Keratinocyte (primary cell): ENCODE data around the gene CERS4. TPM values are rescaled to one million over a fixed set of nuclear protein-coding genes. Genes with fewer than 3 reads are reported as not detected.

Experiments used
- DNase-seq: peaks from one replicate; pipeline ENCODE4 v3.0.0-alpha.2; 2011; ENCODE audit warnings: low read depth, missing footprints, low spot score
- FAIRE-seq: peaks from 2 replicates; lab custom pipeline; 2011; peaks lifted over from hg19 to GRCh38; lab: Jason Lieb, UNC
- H2AFZ ChIP-seq: 2 replicates; pipeline ENCODE4 v1.6.0; 2012; ENCODE audit warnings: low read length, control low read depth, inconsistent platforms; ENCODE audit not compliant: control insufficient read depth
- H3K27ac ChIP-seq: 2 replicates; pipeline ENCODE4 v1.5.1; 2011; ENCODE audit warnings: low read length; ENCODE audit not compliant: control insufficient read depth, insufficient read depth
- H3K27me3 ChIP-seq: 3 replicates; pipeline ENCODE4 v1.6.0; 2011; ENCODE audit warnings: low read length; ENCODE audit not compliant: control insufficient read depth, insufficient read depth; ENCODE audit errors: extremely low read depth
- H3K36me3 ChIP-seq, 2 experiments: 2 replicates in 1 of 2; 3 replicates in 1 of 2; pipeline ENCODE4 v1.5.1; 2011; ENCODE audit warnings: low read length in 2 of 2, mild to moderate bottlenecking in 1 of 2; ENCODE audit not compliant: control insufficient read depth in 2 of 2, insufficient read depth in 2 of 2; ENCODE audit errors: extremely low read depth in 1 of 2
- H3K4me1 ChIP-seq: 3 replicates; pipeline ENCODE4 v1.5.1; 2011; ENCODE audit warnings: low read length; ENCODE audit not compliant: control insufficient read depth, insufficient read depth; ENCODE audit errors: extremely low read depth
- H3K4me2 ChIP-seq: 3 replicates; pipeline ENCODE4 v1.6.0; 2011; ENCODE audit warnings: low read depth, low read length; ENCODE audit not compliant: control insufficient read depth, insufficient read depth; ENCODE audit errors: extremely low read depth
- H3K4me3 ChIP-seq, 3 experiments: fragments of 200-600 bp in 1 of 3; sonication (generic) in 1 of 3; 2 replicates in 2 of 3; 3 replicates in 1 of 3; pipeline ENCODE4 v1.5.1; 2011 to 2016; ENCODE audit warnings: low read length in 3 of 3, mild to moderate bottlenecking in 3 of 3, control low read depth in 2 of 3, inconsistent platforms in 1 of 3, low read depth in 1 of 3, mixed read lengths in 1 of 3, mixed run types in 1 of 3, moderate library complexity in 1 of 3; ENCODE audit not compliant: control insufficient read depth in 2 of 3, insufficient read depth in 2 of 3; ENCODE audit errors: extremely low read depth in 1 of 3
- H3K79me2 ChIP-seq: 2 replicates; pipeline ENCODE4 v1.6.0; 2012; ENCODE audit warnings: low read length; ENCODE audit not compliant: control insufficient read depth, insufficient read depth
- H3K9ac ChIP-seq: 3 replicates; pipeline ENCODE4 v1.6.0; 2011; ENCODE audit warnings: low read length; ENCODE audit not compliant: control insufficient read depth, insufficient read depth; ENCODE audit errors: extremely low read depth
- H3K9me1 ChIP-seq: 3 replicates; pipeline ENCODE4 v1.6.0; 2011; ENCODE audit warnings: low read length; ENCODE audit not compliant: control insufficient read depth, insufficient read depth; ENCODE audit errors: extremely low read depth
- H3K9me3 ChIP-seq: 2 replicates; pipeline ENCODE4 v1.5.1; 2012; ENCODE audit warnings: low read depth, low read length; ENCODE audit not compliant: control insufficient read depth
- H4K20me1 ChIP-seq: 3 replicates; pipeline ENCODE4 v1.6.0; 2011; ENCODE audit warnings: low read length; ENCODE audit not compliant: control insufficient read depth, insufficient read depth; ENCODE audit errors: extremely low read depth
- CTCF ChIP-seq, 3 experiments: IDR thresholded peaks in 1 of 3; conservative IDR thresholded peaks in 1 of 3; optimal IDR thresholded peaks in 1 of 3; 2 replicates in 2 of 3; 3 replicates in 1 of 3; pipeline versions ENCODE3 to v1.5.1; 2011; ENCODE audit warnings: low read length in 3 of 3, mild to moderate bottlenecking in 3 of 3, moderate library complexity in 2 of 3, control low read depth in 1 of 3, inconsistent platforms in 1 of 3; ENCODE audit not compliant: insufficient read depth in 2 of 3; ENCODE audit errors: extremely low read depth in 1 of 3
- EZH2 ChIP-seq: IDR thresholded peaks from one replicate; pipeline ENCODE4 v1.6.1; 2012; ENCODE audit warnings: inconsistent platforms, mild to moderate bottlenecking, low read length, moderate library complexity
- dilution Hi-C: fragments of 300-500 bp; cut with MboI; formaldehyde crosslinking; loops from one replicate; pipeline ENCODE4 v1.7.0; 2020; ENCODE audit warnings: low sequenced_read_pairs; ENCODE audit not compliant: extremely low pct_ligation_motif_present
- polyA plus RNA-seq, 5 experiments: library from polyadenylated mRNA; depleted of rRNA in 3 of 5; stranded (reverse) in 3 of 5; stranded (forward) in 1 of 5; unstranded in 1 of 5; fragments of >200 nt; gene quantifications; 1 replicate in 1 of 5; 2 replicates in 3 of 5; 3 replicates in 1 of 5; pipeline versions ENCODE4 v1.2.1 to v1.2.3, GENCODE V29; 2011 to 2012; ENCODE audit warnings: missing spikeins in 2 of 5, low read depth in 1 of 5, low replicate concordance in 1 of 5

CERS4 gene
- polyA plus RNA-seq, 1 donor (not counting 4 experiments of a cell fraction or from before 2014, with no cell fraction given), result 19.8 TPM

- Histone ChIP-seq H3K9me3 (no peaks in the 10 kb centered on the region), H3K36me3 (peaks cover 4 to 9% of the 10 kb centered on the region in 2 experiments), H4K20me1 (no peaks in the 10 kb centered on the region), H3K27me3 (no peaks in the 10 kb centered on the region), H3K79me2 (no peaks in the 10 kb centered on the region), H3K4me1 (peaks cover 15% of the 10 kb centered on the region), H2AFZ (no peak overlapping the region), H3K4me3 (no peak overlapping the region), H3K9ac (no peak overlapping the region), H3K4me2 (no peak overlapping the region), H3K27ac (no peak overlapping the region), H3K9me1 (no peaks in the 10 kb centered on the region)
- FAIRE-seq, result no peak
- no peak for DNase-seq
- TF ChIP-seq CTCF (optimal IDR thresholded peaks at IDR 0.05 in 1 of 3, IDR thresholded peaks at IDR 0.05 in 1 of 3, conservative IDR thresholded peaks at IDR 0.05 in 1 of 3; ENCODE audit: extremely low read depth in 1 of 3, insufficient read depth in 2 of 3, low read length in 3 of 3), result no peak
- no peak for TF ChIP-seq EZH2
- dilution Hi-C loops, result no loop called here
Measured at GRCh38 chr19:8304841-8305621, 95.9 kb downstream of the CERS4 start.

GRCh38 chr19:8305798-8306197 lies 96.6 kb downstream of the CERS4 start:
- Histone ChIP-seq H4K20me1 (no peaks in the 10 kb centered on the region), H3K4me2 (no peak overlapping the region), H3K9me1 (no peaks in the 10 kb centered on the region), H3K4me1 (peaks cover 15% of the 10 kb centered on the region), H3K79me2 (no peaks in the 10 kb centered on the region), H3K4me3 (no peak overlapping the region), H3K9ac (no peak overlapping the region), H3K27me3 (no peaks in the 10 kb centered on the region), H3K27ac (no peak overlapping the region), H3K36me3 (peaks cover 6 to 13% of the 10 kb centered on the region in 2 experiments), H2AFZ (no peak overlapping the region), H3K9me3 (no peaks in the 10 kb centered on the region)
- DNase-seq (no peak), FAIRE-seq (no peak)
- TF ChIP-seq CTCF (optimal IDR thresholded peaks at IDR 0.05 in 1 of 3, IDR thresholded peaks at IDR 0.05 in 1 of 3, conservative IDR thresholded peaks at IDR 0.05 in 1 of 3; ENCODE audit: extremely low read depth in 1 of 3, insufficient read depth in 2 of 3, low read length in 3 of 3), result no peak
- no peak for TF ChIP-seq EZH2
- dilution Hi-C loops, result no loop called here
